HEK293T (cell line): ENCODE results near the gene FBXL3.

Source experiments
- CTCF ChIA-PET: fragments of 350-600 bp; formaldehyde crosslinking; extraction: SDS; loops from one replicate; lab custom pipeline; 2021; ENCODE audit warnings: antibody characterized with exemption, inconsistent platforms; lab: Yijun Ruan, JAX
- POLR2A ChIA-PET: fragments of 350-600 bp; formaldehyde crosslinking; extraction: SDS; loops from one replicate; lab custom pipeline; 2020; ENCODE audit warnings: antibody characterized with exemption, inconsistent platforms; lab: Yijun Ruan, JAX
- DNase-seq: peaks from one replicate; pipeline ENCODE4 v3.0.0; 2012; ENCODE audit warnings: mixed read lengths; ENCODE audit errors: extremely low spot score
- ARNT ChIP-seq: fragments of 450-650 bp; IDR thresholded peaks from 2 replicates; pipeline ENCODE4 v1.6.1; 2017; ENCODE audit warnings: mild to moderate bottlenecking
- BHLHE40 ChIP-seq: fragments of 450-650 bp; IDR thresholded peaks from 2 replicates; pipeline ENCODE4 v1.6.1; 2016; ENCODE audit warnings: mild to moderate bottlenecking, moderate library complexity, borderline replicate concordance
- CTBP1 ChIP-seq: fragments of 450-650 bp; IDR thresholded peaks from 2 replicates; pipeline ENCODE4 v1.6.1; 2016; ENCODE audit warnings: borderline replicate concordance
- ELF4 ChIP-seq: fragments of 450-650 bp; IDR thresholded peaks from 2 replicates; pipeline ENCODE4 v1.6.1; 2017; ENCODE audit warnings: antibody characterized with exemption
- FOXA1 ChIP-seq: fragments of 450-650 bp; IDR thresholded peaks from 2 replicates; pipeline ENCODE4 v1.6.1; 2016; ENCODE audit warnings: mild to moderate bottlenecking
- FOXK2 ChIP-seq: fragments of 450-650 bp; IDR thresholded peaks from 2 replicates; pipeline ENCODE4 v1.6.1; 2016; ENCODE audit warnings: mild to moderate bottlenecking
- FOXM1 ChIP-seq: fragments of 450-650 bp; IDR thresholded peaks from 2 replicates; pipeline ENCODE4 v1.6.1; 2017; ENCODE audit warnings: mild to moderate bottlenecking, borderline replicate concordance
- HDGF ChIP-seq: fragments of 450-650 bp; IDR thresholded peaks from 2 replicates; pipeline ENCODE4 v1.6.1; 2017; ENCODE audit warnings: antibody characterized with exemption, borderline replicate concordance
- L3MBTL2 ChIP-seq: fragments of 450-650 bp; conservative IDR thresholded peaks from 2 replicates; pipeline ENCODE4 v1.6.1; 2016; ENCODE audit warnings: mild to moderate bottlenecking
- LEF1 ChIP-seq: fragments of 450-650 bp; IDR thresholded peaks from 2 replicates; pipeline ENCODE4 v1.6.1; 2017; ENCODE audit warnings: mild to moderate bottlenecking, borderline replicate concordance
- NFRKB ChIP-seq: fragments of 450-650 bp; IDR thresholded peaks from 2 replicates; pipeline ENCODE4 v1.6.1; 2016; ENCODE audit warnings: mild to moderate bottlenecking, moderate library complexity
- PKNOX1 ChIP-seq: fragments of 450-650 bp; IDR thresholded peaks from 2 replicates; pipeline ENCODE4 v1.6.1; 2016
- SP1 ChIP-seq: fragments of 450-650 bp; IDR thresholded peaks from 2 replicates; pipeline ENCODE4 v1.6.1; 2017
- SUZ12 ChIP-seq: fragments of 450-650 bp; IDR thresholded peaks from 2 replicates; pipeline ENCODE4 v1.6.1; 2016; ENCODE audit warnings: mild to moderate bottlenecking
- TARDBP ChIP-seq: fragments of 450-650 bp; IDR thresholded peaks from 2 replicates; pipeline ENCODE4 v1.6.1; 2016
- ZNF384 ChIP-seq: fragments of 450-650 bp; IDR thresholded peaks from 2 replicates; pipeline ENCODE4 v1.6.1; 2016

Gene FBXL3

GRCh38 chr13:76992548-76993001, 34.4 kb downstream of the FBXL3 start:
- TF ChIP-seq SP1 (no peak), FOXM1 (no peak), ARNT (no peak), CTBP1 (no peak), BHLHE40 (no peak), NFRKB (no peak), PKNOX1 (no peak), ZNF384 (no peak), HDGF (no peak), FOXK2 (no peak)
- ChIA-PET POLR2A (interaction anchor here (0.7 to 1.4 kb wide), 8 partner anchors 9 to 337 kb away, joined by 3 to 10 read pairs (median 4); partner anchors contain the start of genes FBXL3 and KCTD12), CTCF (interaction anchor here (0.6 to 1.8 kb wide), 6 partner anchors 9 to 1635 kb away, joined by 3 to 15 read pairs (median 5); no protein-coding TSS in a partner anchor)
- DNase-seq = peak; percentile 42

GRCh38 chr13:76991796-76992547, 35.0 kb downstream of the FBXL3 start, which contains the start of gene CLN5:
TSS of gene CLN5 (plus strand) at chr13:76992081. CDS start at chr13:76992099, 18 bp downstream.
- POLR2A ChIA-PET = interaction anchor here (0.6 to 2.5 kb wide), 18 partner anchors 8 to 113 kb away, joined by 3 to 11 read pairs (median 4); partner anchors contain the start of genes FBXL3 and KCTD12
- no peak for TF ChIP-seq ARNT
- TF ChIP-seq FOXK2 = no peak
- peak; percentile 84 for TF ChIP-seq ELF4
- TF ChIP-seq HDGF = peak; percentile 81
- no peak for TF ChIP-seq SUZ12
- TF ChIP-seq CTBP1 = 0 out of 2 replicates have a peak, but pooled peaks have one; percentile 20
- no peak for TF ChIP-seq TARDBP
- no peak for TF ChIP-seq FOXA1
- TF ChIP-seq SP1 = no peak
- TF ChIP-seq FOXM1 = peak; percentile 37; the same call in 1 of the 2 replicates
- no peak for TF ChIP-seq ZNF384
- no peak for TF ChIP-seq NFRKB
- TF ChIP-seq BHLHE40 = no peak
- peak; percentile 90 for TF ChIP-seq L3MBTL2
- TF ChIP-seq LEF1 = peak; percentile 51; the same call in 1 of the 2 replicates
- TF ChIP-seq PKNOX1 = no peak
- DNase-seq = peak; percentile 100
- CTCF ChIA-PET = interaction anchor here (0.6 to 2.7 kb wide), 5 partner anchors 10 to 1620 kb away, joined by 3 to 20 read pairs (median 9); no protein-coding TSS in a partner anchor

GRCh38 chr13:76991432-76991795, 35.5 kb downstream of the FBXL3 start:
- CTCF ChIA-PET = interaction anchor here (0.6 to 2.7 kb wide), 2 partner anchors 10 to 601 kb away, joined by 3 to 20 read pairs; no protein-coding TSS in a partner anchor
- TF ChIP-seq FOXM1 (no peak), HDGF (no peak), LEF1 (no peak), SUZ12 (no peak), ZNF384 (no peak), FOXA1 (no peak), PKNOX1 (no peak), TARDBP (no peak), SP1 (no peak), BHLHE40 (no peak), L3MBTL2 (no peak), CTBP1 (no peak), ELF4 (no peak), NFRKB (no peak), ARNT (no peak), FOXK2 (no peak)
- POLR2A ChIA-PET = interaction anchor here (0.8 to 2.5 kb wide), 12 partner anchors 9 to 112 kb away, joined by 3 to 11 read pairs (median 5); partner anchors contain the start of gene FBXL3
- DNase-seq = no peak

GRCh38 chr13:76983676-76984075, 43.3 kb downstream of the FBXL3 start:
- ChIA-PET CTCF (no interaction called here), POLR2A (no interaction called here)
- DNase-seq = no peak
- no peak for TF ChIP-seq FOXM1
- no peak for TF ChIP-seq CTBP1
- no peak for TF ChIP-seq SP1
- TF ChIP-seq ARNT = no peak

- no peak for DNase-seq
- ChIA-PET CTCF (interaction anchor here (2.4 to 2.8 kb wide), 3 partner anchors 9 to 98 kb away, joined by 9 to 32 read pairs (median 20); partner anchors contain the start of gene CLN5), POLR2A (interaction anchor here (0.7 kb wide), 1 partner anchor 10 kb away, joined by 3 read pairs; the partner anchor contains the start of gene CLN5)
- TF ChIP-seq PKNOX1 = no peak
These were observed 44.9 kb downstream of the FBXL3 start for GRCh38 chr13:76982061-76982460.
